ENCODE data around the gene CCDC78. TPM values are rescaled to one million over a fixed set of nuclear protein-coding genes. Genes with fewer than 3 reads are reported as not detected.

CCDC78 gene
- total and polyA plus RNA-seq, 2 of the 13 experiments (the other 11 are each of a cell fraction or from before 2014, with no cell fraction given), result 0.53 to 1.5 TPM

GRCh38 chr16:720447-720989, 5.7 kb downstream of the CCDC78 start (continued):
- TF ChIP-seq NFAT5 (CRISPR knock-in tag; IDR thresholded peaks at IDR 0.05), result no peak
- peak; percentile 39; the same call in 1 of the 2 replicates for TF ChIP-seq ZNF333 (CRISPR knock-in tag; IDR thresholded peaks at IDR 0.05; ENCODE audit: borderline replicate concordance)
- no peak for TF ChIP-seq MXD4 (CRISPR knock-in tag; IDR thresholded peaks at IDR 0.05)
- TF ChIP-seq KLF13 (CRISPR knock-in tag; IDR thresholded peaks at IDR 0.05), result no peak
- TF ChIP-seq KLF15 (CRISPR knock-in tag; IDR thresholded peaks at IDR 0.05; ENCODE audit: borderline replicate concordance), result 0 out of 2 replicates have a peak, but pooled peaks have one; percentile 37
- TF ChIP-seq CHCHD3 (CRISPR knock-in tag; IDR thresholded peaks at IDR 0.05), result no peak
- TF ChIP-seq RXRA (CRISPR knock-in tag; IDR thresholded peaks at IDR 0.05), result 0 out of 2 replicates have a peak, but pooled peaks have one; percentile 28
- TF ChIP-seq FOXO4 (CRISPR knock-in tag; conservative IDR thresholded peaks at IDR 0.05), result 0 out of 2 replicates have a peak, but pooled peaks have one; percentile 85
- no peak for TF ChIP-seq ZSCAN29 (CRISPR knock-in tag; conservative IDR thresholded peaks at IDR 0.05)
- peak; percentile 39 for TF ChIP-seq TAF15 (IDR thresholded peaks at IDR 0.05; ENCODE audit: low read depth, low read length, poor library complexity, severe bottlenecking)
- TF ChIP-seq ZNF598 (CRISPR knock-in tag; IDR thresholded peaks at IDR 0.05; ENCODE audit: borderline replicate concordance), result peak; percentile 41; the same call in 1 of the 2 replicates
- TF ChIP-seq ZNF660 (CRISPR knock-in tag; IDR thresholded peaks at IDR 0.05; ENCODE audit: borderline replicate concordance, low read depth), result no peak
- TF ChIP-seq NCOA1 (CRISPR knock-in tag; IDR thresholded peaks at IDR 0.05), result 0 out of 2 replicates have a peak, but pooled peaks have one; percentile 58
- TF ChIP-seq ZNF550 (CRISPR knock-in tag; IDR thresholded peaks at IDR 0.05; ENCODE audit: borderline replicate concordance), result no peak
